OCI-LY1 (cell line): ENCODE measurements around the gene HOXD13.

Source experiments
- H2AFZ ChIP-seq: fragments of 200-600 bp; sonication (generic), shearing (Covaris generic); 2 replicates; pipeline ENCODE4 v1.6.0; 2014; ENCODE audit warnings: antibody characterized with exemption, mild to moderate bottlenecking, low read length
- H3F3A ChIP-seq: fragments of 200-600 bp; sonication (generic), shearing (Covaris generic); 2 replicates; pipeline ENCODE4 v1.6.0; 2014; ENCODE audit warnings: mild to moderate bottlenecking, antibody characterized with exemption, low read length, moderate library complexity; ENCODE audit not compliant: insufficient read depth
- H3K27ac ChIP-seq: fragments of 200-600 bp; sonication (generic); 2 replicates; pipeline ENCODE4 v1.5.1; 2014; ENCODE audit warnings: low read length, mixed run types, mild to moderate bottlenecking, low read depth; ENCODE audit not compliant: poor library complexity, severe bottlenecking
- H3K27me3 ChIP-seq: fragments of 200-600 bp; sonication (generic); 2 replicates; pipeline ENCODE4 v1.6.0; 2014; ENCODE audit warnings: antibody characterized with exemption, mild to moderate bottlenecking, low read length, moderate library complexity; ENCODE audit not compliant: insufficient read depth
- H3K36me3 ChIP-seq: fragments of 200-600 bp; sonication (generic); 2 replicates; pipeline ENCODE4 v1.6.1; 2014; ENCODE audit warnings: mild to moderate bottlenecking, antibody characterized with exemption, low read length, moderate library complexity, mixed read lengths; ENCODE audit not compliant: insufficient read depth
- H3K4me1 ChIP-seq: fragments of 200-600 bp; sonication (generic); 2 replicates; pipeline ENCODE4 v1.5.1; 2014; ENCODE audit warnings: mild to moderate bottlenecking, low read length, moderate library complexity; ENCODE audit not compliant: insufficient read depth, severe bottlenecking
- H3K4me2 ChIP-seq: fragments of 200-600 bp; sonication (generic), shearing (Covaris generic); 2 replicates; pipeline ENCODE4 v1.6.1; 2014; ENCODE audit warnings: low read length
- H3K4me3 ChIP-seq: fragments of 200-600 bp; sonication (generic); 2 replicates; pipeline ENCODE4 v1.5.1; 2014; ENCODE audit warnings: low read length, low read depth, mild to moderate bottlenecking, mixed read lengths; ENCODE audit not compliant: poor library complexity, severe bottlenecking
- H3K79me2 ChIP-seq: fragments of 200-600 bp; shearing (Covaris generic); 2 replicates; pipeline ENCODE4 v1.6.1; 2016; ENCODE audit warnings: mixed run types, low read length, mixed read lengths; ENCODE audit not compliant: insufficient read depth
- H3K9ac ChIP-seq: fragments of 200-600 bp; sonication (generic), shearing (Covaris generic); 2 replicates; pipeline ENCODE4 v1.6.1; 2014; ENCODE audit warnings: mild to moderate bottlenecking, low read length, mixed read lengths
- H3K9me2 ChIP-seq: fragments of 200-600 bp; sonication (generic), shearing (Covaris generic); 2 replicates; pipeline ENCODE4 v1.6.1; 2014; ENCODE audit warnings: low read depth, mild to moderate bottlenecking, low read length, mixed read lengths
- H3K9me3 ChIP-seq: fragments of 200-600 bp; shearing (Covaris generic); 2 replicates; pipeline ENCODE4 v1.6.1; 2014; ENCODE audit warnings: low read length, mixed read lengths
- H4K20me1 ChIP-seq: fragments of 200-600 bp; sonication (generic), shearing (Covaris generic); 2 replicates; pipeline ENCODE4 v1.6.0; 2016; ENCODE audit warnings: mild to moderate bottlenecking, low read length; ENCODE audit not compliant: insufficient read depth
- CTCF ChIP-seq: fragments of 200-600 bp; sonication (generic), shearing (Covaris generic); IDR thresholded peaks from 2 replicates; pipeline ENCODE4 v1.5.1; 2017; ENCODE audit warnings: mild to moderate bottlenecking, antibody characterized with exemption, low read length, moderate library complexity, mixed read lengths
- EZH2 ChIP-seq: fragments of 200-600 bp; sonication (generic), shearing (Covaris generic); IDR thresholded peaks from 2 replicates; pipeline ENCODE4 v1.8.0; 2017; ENCODE audit warnings: borderline replicate concordance, mixed run types, mild to moderate bottlenecking, antibody characterized with exemption, low read length, moderate library complexity, mixed read lengths

HOXD13 gene

GRCh38 chr2:176085120-176085788, 7.3 kb upstream of the HOXD13 start:
- H3K4me1 ChIP-seq, result no peaks in the 10 kb centered on the region
- H3F3A ChIP-seq, result no peaks in the 10 kb centered on the region
- H3K9me2 ChIP-seq, result no peaks in the 10 kb centered on the region
- H3K9me3 ChIP-seq, result no peaks in the 10 kb centered on the region
- H3K27me3 ChIP-seq, result peaks cover 6% of the 10 kb centered on the region; the same call in 1 of the 2 replicates
- H3K36me3 ChIP-seq, result no peaks in the 10 kb centered on the region
- no peaks in the 10 kb centered on the region for H3K79me2 ChIP-seq
- H3K4me2 ChIP-seq, result no peak overlapping the region
- no peak overlapping the region for H3K4me3 ChIP-seq
- H2AFZ ChIP-seq, result no peak overlapping the region
- TF ChIP-seq EZH2 (no peak), CTCF (no peak)
- H4K20me1 ChIP-seq, result no peaks in the 10 kb centered on the region
- H3K27ac ChIP-seq, result no peak overlapping the region
- no peak overlapping the region for H3K9ac ChIP-seq

- Histone ChIP-seq H3K79me2 (no peaks in the 10 kb centered on the region), H3K27ac (no peak overlapping the region), H3K36me3 (no peaks in the 10 kb centered on the region), H3K4me2 (no peak overlapping the region), H4K20me1 (no peaks in the 10 kb centered on the region), H3K9me2 (no peaks in the 10 kb centered on the region), H2AFZ (no peak overlapping the region), H3K9ac (no peak overlapping the region), H3F3A (no peaks in the 10 kb centered on the region), H3K4me3 (no peak overlapping the region), H3K4me1 (no peaks in the 10 kb centered on the region), H3K27me3 (peaks cover 6% of the 10 kb centered on the region; the same call in 1 of the 2 replicates), H3K9me3 (no peaks in the 10 kb centered on the region)
- TF ChIP-seq EZH2, result no peak
- peak; percentile 61; the same call in 1 of the 2 replicates for TF ChIP-seq CTCF
These were observed 6.4 kb upstream of the HOXD13 start for GRCh38 chr2:176085861-176086771.

GRCh38 chr2:176087330-176088047, 5.0 kb upstream of the HOXD13 start:
- Histone ChIP-seq H3K4me1 (no peaks in the 10 kb centered on the region), H3K4me3 (no peak overlapping the region), H3K27ac (no peak overlapping the region), H2AFZ (no peak overlapping the region), H3K9me2 (no peaks in the 10 kb centered on the region), H3K27me3 (peaks cover 6% of the 10 kb centered on the region; the same call in 1 of the 2 replicates), H3K4me2 (no peak overlapping the region), H3K36me3 (no peaks in the 10 kb centered on the region), H4K20me1 (no peaks in the 10 kb centered on the region), H3K9me3 (no peaks in the 10 kb centered on the region), H3K79me2 (no peaks in the 10 kb centered on the region), H3K9ac (no peak overlapping the region), H3F3A (no peaks in the 10 kb centered on the region)
- TF ChIP-seq CTCF (no peak), EZH2 (no peak)
